ENCODE measurements around the gene HMX1.

- TF ChIP-seq CTCF (IDR thresholded peaks at IDR 0.05), result no peak
- no peak for TF ChIP-seq POLR2A (IDR thresholded peaks at IDR 0.05)
Measured at GRCh38 chr4:8913858-8914460, 42.3 kb upstream of the HMX1 start.

Measured in breast epithelium (tissue), 3 donors.